ENCODE data around the gene CHAD. TPM values are rescaled to one million over a fixed set of nuclear protein-coding genes. Genes with fewer than 3 reads are reported as not detected.
A peak's percentile ranks its signal among the peaks of the same experiment; 100 is the strongest.
"Not testable (repeated sequence)": the region's sequence is repeated elsewhere in the genome, so short reads cannot be mapped to it uniquely, and the experiment has no call there.

The CHAD gene
- total and polyA plus RNA-seq, 2 donors (not counting 3 experiments of a cell fraction or from before 2014, with no cell fraction given): not detected

GRCh38 chr17:50475775-50476544 lies 7.3 kb upstream of the CHAD start:
- intact Hi-C loops (cut with micrococcal nuclease); dilution Hi-C loops (cut with MboI; ENCODE audit: extremely low pct_ligation_motif_present, low sequenced_read_pairs); H3K9ac ChIP-seq (replicated peaks; ENCODE audit: extremely low read depth, insufficient read depth, low read length); DNase-seq (ENCODE audit: low read depth, low spot score); H3K27ac ChIP-seq (ENCODE audit: insufficient read depth, low read depth, low read length); H3K4me3 ChIP-seq (replicated peaks in 1 of 3; ENCODE audit: insufficient read depth in 1 of 3, low read depth in 1 of 3, low read length in 3 of 3); H3K79me2 ChIP-seq (ENCODE audit: control insufficient read depth, insufficient read depth, low read length); H2AFZ ChIP-seq (ENCODE audit: low read depth, low read length); BruUV-seq (replicated peaks); H3K4me2 ChIP-seq (ENCODE audit: insufficient read depth, low read length); H3K9me3 ChIP-seq (replicated peaks; ENCODE audit: control insufficient read depth, insufficient read depth, low read length); FAIRE-seq; POLR2A ChIA-PET; H4K20me1 ChIP-seq (replicated peaks; ENCODE audit: control insufficient read depth, extremely low read depth, insufficient read depth, low read length); H3K9me1 ChIP-seq (replicated peaks; ENCODE audit: control insufficient read depth, extremely low read depth, insufficient read depth, low read length); H3K36me3 ChIP-seq (ENCODE audit: control insufficient read depth in 2 of 2, extremely low read depth in 1 of 2, insufficient read depth in 2 of 2, low read length in 2 of 2): not testable (repeated sequence)
- TF ChIP-seq EZH2 (IDR thresholded peaks at IDR 0.05; ENCODE audit: borderline replicate concordance, low read depth, low read length, severe bottlenecking): peak; percentile 48
- Histone ChIP-seq H3K4me1 (ENCODE audit: control insufficient read depth, extremely low read depth, insufficient read depth, low read length) (peaks cover 15% of the 10 kb centered on the region), H3K27me3 (ENCODE audit: control insufficient read depth in 2 of 2, insufficient read depth in 2 of 2, low read length in 2 of 2) (peaks cover 9 to 17% of the 10 kb centered on the region in 2 experiments)
- CTCF ChIA-PET: interaction anchor here (1.8 kb wide), 1 partner anchor 79 kb away, joined by 5 read pairs; the partner anchor contains the start of gene LRRC59

DNA sequence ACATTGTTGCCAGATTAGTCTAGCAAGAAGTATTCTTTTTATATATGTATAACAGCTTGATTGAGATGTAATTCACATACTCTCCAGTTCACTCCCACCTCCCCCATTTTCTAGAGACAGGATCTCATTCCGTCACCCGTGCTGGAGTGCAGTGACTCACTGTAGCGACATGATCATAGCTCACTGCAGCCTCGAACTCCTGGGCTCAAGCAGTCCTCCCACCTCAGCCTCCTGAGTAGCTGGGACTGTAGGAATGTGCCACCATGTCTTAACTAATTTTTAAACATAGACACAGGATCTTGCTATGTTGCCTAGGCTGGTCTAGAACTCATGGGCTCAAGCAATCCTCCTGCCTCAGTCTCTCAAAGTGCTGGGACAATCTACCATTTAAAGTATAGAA lies 6.7 kb upstream of the CHAD start:
- no peak overlapping the region for H2AFZ ChIP-seq (ENCODE audit: low read depth, low read length)
- no TSS peak for BruUV-seq (replicated peaks)
- no peaks in the 10 kb centered on the region for H3K9me3 ChIP-seq (replicated peaks; ENCODE audit: control insufficient read depth, insufficient read depth, low read length)
- dilution Hi-C loops (cut with MboI; ENCODE audit: extremely low pct_ligation_motif_present, low sequenced_read_pairs) (no loop called here), intact Hi-C loops (cut with micrococcal nuclease) (no loop called here)
- H3K4me3 ChIP-seq (replicated peaks in 1 of 3; ENCODE audit: insufficient read depth in 1 of 3, low read depth in 1 of 3, low read length in 3 of 3): no peak overlapping the region
- H4K20me1 ChIP-seq (replicated peaks; ENCODE audit: control insufficient read depth, extremely low read depth, insufficient read depth, low read length): no peaks in the 10 kb centered on the region
- no peak for TF ChIP-seq GATA2 (IDR thresholded peaks at IDR 0.05; ENCODE audit: insufficient read depth, insufficient read length, low read depth, low read length)
- TF ChIP-seq FOS (IDR thresholded peaks at IDR 0.05; ENCODE audit: borderline replicate concordance, insufficient read depth, low read length): no peak
- no peak for TF ChIP-seq EZH2 (IDR thresholded peaks at IDR 0.05; ENCODE audit: borderline replicate concordance, low read depth, low read length, severe bottlenecking)
- no peak for TF ChIP-seq JUN (IDR thresholded peaks at IDR 0.05; ENCODE audit: borderline replicate concordance, insufficient read depth, insufficient read length, low read depth)
- no peak for TF ChIP-seq MAX (IDR thresholded peaks at IDR 0.05; ENCODE audit: insufficient read depth, insufficient read length)
- TF ChIP-seq, protein P1, sequence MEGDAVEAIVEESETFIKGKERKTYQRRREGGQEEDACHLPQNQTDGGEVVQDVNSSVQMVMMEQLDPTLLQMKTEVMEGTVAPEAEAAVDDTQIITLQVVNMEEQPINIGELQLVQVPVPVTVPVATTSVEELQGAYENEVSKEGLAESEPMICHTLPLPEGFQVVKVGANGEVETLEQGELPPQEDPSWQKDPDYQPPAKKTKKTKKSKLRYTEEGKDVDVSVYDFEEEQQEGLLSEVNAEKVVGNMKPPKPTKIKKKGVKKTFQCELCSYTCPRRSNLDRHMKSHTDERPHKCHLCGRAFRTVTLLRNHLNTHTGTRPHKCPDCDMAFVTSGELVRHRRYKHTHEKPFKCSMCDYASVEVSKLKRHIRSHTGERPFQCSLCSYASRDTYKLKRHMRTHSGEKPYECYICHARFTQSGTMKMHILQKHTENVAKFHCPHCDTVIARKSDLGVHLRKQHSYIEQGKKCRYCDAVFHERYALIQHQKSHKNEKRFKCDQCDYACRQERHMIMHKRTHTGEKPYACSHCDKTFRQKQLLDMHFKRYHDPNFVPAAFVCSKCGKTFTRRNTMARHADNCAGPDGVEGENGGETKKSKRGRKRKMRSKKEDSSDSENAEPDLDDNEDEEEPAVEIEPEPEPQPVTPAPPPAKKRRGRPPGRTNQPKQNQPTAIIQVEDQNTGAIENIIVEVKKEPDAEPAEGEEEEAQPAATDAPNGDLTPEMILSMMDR (IDR thresholded peaks at IDR 0.05; ENCODE audit: extremely low read depth in 1 of 2, insufficient read depth in 1 of 2, low read depth in 1 of 2, low read length in 2 of 2): no peak
- TF ChIP-seq POLR2AphosphoS5 (IDR thresholded peaks at IDR 0.05; ENCODE audit: insufficient read depth, low read depth, low read length): no peak
- H3K27me3 ChIP-seq (ENCODE audit: control insufficient read depth in 2 of 2, insufficient read depth in 2 of 2, low read length in 2 of 2): peaks cover 9 to 17% of the 10 kb centered on the region in 2 experiments
- DNase-seq (ENCODE audit: low read depth, low spot score): no peak
- no peak overlapping the region for H3K27ac ChIP-seq (ENCODE audit: insufficient read depth, low read depth, low read length)
- H3K36me3 ChIP-seq (ENCODE audit: control insufficient read depth in 2 of 2, extremely low read depth in 1 of 2, insufficient read depth in 2 of 2, low read length in 2 of 2): no peaks in the 10 kb centered on the region
- H3K9me1 ChIP-seq (replicated peaks; ENCODE audit: control insufficient read depth, extremely low read depth, insufficient read depth, low read length): no peaks in the 10 kb centered on the region
- no peak for FAIRE-seq
- H3K9ac ChIP-seq (replicated peaks; ENCODE audit: extremely low read depth, insufficient read depth, low read length): no peak overlapping the region
- H3K4me2 ChIP-seq (ENCODE audit: insufficient read depth, low read length): no peak overlapping the region
- peaks cover 11% of the 10 kb centered on the region for H3K4me1 ChIP-seq (ENCODE audit: control insufficient read depth, extremely low read depth, insufficient read depth, low read length)
- peaks cover 8% of the 10 kb centered on the region for H3K79me2 ChIP-seq (ENCODE audit: control insufficient read depth, insufficient read depth, low read length)
- ChIA-PET POLR2A (no interaction called here), CTCF (interaction anchor here (2.6 kb wide), 1 partner anchor 78 kb away, joined by 10 read pairs; the partner anchor contains the start of gene LRRC59)
